ENCODE results near the gene RCVRN.

The RCVRN gene

DNA sequence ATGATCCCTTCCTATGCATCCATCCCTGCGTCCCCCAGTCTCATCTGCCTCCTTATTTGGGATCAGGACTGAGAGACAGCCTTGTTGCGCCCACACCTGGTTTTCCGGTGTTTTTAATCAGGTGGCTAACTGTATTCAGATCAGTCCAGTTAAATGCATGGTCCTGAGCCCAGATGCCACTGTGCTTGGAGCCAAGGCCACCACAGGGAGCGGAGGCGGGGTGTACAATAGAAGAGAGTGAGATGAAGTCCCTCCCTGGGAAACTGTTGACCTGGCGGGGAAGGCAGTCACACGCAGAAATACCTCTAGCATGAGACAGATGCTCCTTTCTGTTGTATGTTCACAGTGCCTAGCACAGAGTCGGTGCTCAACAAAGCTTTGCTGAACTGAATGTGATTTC lies 6.3 kb downstream of the RCVRN start:
- FAIRE-seq = no peak
- DNase-seq (ENCODE audit: low spot score) = no peak

DNA sequence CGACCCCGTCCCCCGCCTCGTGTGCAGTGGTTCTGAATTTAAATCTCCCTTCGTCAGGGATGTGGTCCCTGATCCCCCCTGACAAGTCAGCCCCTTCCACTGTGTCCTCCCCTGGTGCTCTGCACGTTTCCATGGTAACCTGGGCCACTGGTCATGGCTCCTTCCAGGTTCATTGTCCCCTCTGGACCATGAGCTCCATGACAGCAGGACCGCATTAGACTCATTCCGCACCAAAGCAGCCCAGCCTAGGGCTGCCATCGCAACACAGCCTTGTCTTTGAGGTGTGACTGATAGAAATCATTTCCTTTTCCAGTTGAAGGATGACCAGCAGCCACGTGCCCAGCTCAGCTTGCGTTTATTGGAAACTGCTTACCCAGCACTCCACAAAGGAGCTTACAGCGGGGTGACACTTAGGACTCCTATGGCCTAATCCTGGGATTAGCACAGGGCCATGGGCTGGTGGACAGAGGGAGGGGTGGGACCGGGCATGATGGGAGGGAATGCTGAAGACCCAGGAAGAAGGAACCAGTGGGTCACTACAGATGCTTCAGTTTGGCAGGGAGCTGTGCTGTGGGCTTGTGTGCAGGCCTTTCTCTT lies 7.6 kb downstream of the RCVRN start:
- FAIRE-seq = no peak

DNA sequence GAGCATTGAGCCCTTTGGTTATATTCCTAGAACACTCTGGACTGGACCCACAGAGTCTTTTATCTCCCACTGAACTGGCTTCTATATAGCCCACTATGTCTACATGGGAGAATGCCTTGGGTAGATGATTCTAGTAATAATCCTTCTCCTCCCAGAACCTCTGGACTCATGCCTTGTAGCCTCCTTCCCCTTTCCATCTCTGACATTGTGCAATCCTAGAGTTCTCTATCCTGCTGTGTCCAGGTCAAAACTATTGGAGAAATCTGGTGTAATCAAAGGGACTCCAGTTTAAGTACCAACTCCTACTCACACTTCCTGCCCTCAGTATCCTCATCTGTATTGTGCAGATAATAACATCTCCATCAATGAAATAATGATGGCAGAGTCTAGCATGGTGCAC lies 9.1 kb downstream of the RCVRN start:
- no peak for FAIRE-seq
- DNase-seq (ENCODE audit: low spot score) = no peak

More for the DNA sequence above, 7.6 kb downstream of the RCVRN start:
- DNase-seq (ENCODE audit: low spot score) = no peak

DNA sequence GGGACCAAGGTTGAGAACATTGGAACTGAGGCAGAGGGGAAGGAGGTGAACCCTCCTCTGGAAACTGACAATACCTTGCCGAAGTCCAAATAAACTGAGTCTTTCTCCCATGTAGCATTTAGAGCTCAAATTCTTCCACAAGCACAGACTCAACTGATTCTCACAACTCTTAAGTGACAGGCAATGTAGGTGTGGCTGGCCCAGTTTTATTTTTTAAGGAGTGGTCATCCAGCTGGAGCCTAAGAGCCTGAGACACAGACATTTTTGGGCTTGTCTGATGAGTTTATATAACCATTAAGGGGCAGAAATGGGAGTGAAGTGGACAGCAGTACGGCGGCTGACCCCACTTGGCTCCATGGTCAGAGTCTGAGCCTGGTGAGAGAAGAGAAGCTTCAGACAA lies 10.8 kb downstream of the RCVRN start:
- no peak for DNase-seq (ENCODE audit: low spot score)
- FAIRE-seq = no peak

DNA sequence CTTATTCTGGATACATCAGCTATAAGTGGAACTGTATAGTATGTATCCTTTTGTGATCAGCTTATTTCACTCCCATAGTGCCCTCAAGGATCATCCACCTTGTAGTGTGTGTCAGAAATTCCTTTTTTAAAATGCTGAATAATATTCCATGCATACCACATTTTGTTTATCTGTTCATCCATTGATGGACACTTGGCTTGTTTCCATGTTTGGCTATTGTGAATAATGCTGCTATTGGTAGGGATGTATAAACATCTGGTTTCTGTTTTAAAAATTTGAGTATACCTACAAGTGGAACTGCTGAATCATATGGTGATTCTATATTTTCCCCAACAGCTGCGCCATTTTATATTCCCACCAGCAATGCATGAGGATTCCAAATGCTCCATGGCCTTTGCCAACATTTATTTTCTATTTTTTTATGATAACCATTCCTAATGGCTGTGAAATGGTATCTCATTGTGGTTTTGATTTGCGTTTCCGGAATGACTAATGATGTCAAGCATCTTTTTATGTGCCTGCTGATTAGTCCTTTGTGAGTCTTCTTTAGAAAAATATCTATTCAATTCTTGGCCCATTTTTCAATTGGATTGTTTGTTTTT lies 11.6 kb downstream of the RCVRN start:
- DNase-seq (ENCODE audit: low spot score) (no peak), FAIRE-seq (no peak)

DNA sequence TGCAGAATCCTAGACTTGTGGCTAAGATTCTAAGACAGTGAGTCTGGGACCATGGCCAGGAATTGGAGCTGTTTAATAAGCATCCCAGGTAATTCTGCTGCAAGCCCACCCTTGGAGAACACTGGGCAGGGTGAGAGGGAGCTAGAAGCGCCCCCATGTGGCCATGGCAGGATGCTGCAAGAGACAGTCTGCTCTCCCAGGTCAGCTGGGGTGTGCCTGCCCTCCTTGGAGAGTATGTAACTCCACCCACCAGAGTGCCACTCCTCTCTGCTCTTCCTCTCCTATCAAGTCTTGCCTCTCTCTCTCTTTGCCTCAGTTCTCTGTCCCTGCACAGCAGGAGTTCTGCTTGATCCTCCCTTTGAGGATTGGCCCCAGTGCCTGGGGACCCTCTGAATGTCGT lies 14.9 kb downstream of the RCVRN start:
- DNase-seq (ENCODE audit: low spot score) (no peak), FAIRE-seq (no peak)

DNA sequence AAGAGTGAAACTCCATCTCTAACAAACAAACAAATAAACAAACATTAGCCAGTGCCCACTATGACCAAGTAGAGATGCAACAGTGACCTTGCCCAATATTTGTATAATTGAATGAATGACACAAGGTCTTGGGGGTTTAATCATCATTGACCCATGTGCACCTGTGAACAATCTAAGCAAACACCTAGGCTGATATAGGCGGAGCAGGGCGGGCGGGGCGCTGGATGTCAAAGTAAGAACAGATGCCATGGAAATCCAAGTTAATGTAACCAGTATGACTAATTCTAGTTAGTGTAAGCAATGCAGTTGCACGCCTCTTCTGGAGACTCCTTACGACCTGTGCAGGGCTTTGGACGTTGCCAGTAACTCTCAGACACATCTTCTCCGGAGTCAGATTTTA lies 17.6 kb downstream of the RCVRN start:
- DNase-seq (ENCODE audit: low spot score) (no peak), FAIRE-seq (no peak)

DNA sequence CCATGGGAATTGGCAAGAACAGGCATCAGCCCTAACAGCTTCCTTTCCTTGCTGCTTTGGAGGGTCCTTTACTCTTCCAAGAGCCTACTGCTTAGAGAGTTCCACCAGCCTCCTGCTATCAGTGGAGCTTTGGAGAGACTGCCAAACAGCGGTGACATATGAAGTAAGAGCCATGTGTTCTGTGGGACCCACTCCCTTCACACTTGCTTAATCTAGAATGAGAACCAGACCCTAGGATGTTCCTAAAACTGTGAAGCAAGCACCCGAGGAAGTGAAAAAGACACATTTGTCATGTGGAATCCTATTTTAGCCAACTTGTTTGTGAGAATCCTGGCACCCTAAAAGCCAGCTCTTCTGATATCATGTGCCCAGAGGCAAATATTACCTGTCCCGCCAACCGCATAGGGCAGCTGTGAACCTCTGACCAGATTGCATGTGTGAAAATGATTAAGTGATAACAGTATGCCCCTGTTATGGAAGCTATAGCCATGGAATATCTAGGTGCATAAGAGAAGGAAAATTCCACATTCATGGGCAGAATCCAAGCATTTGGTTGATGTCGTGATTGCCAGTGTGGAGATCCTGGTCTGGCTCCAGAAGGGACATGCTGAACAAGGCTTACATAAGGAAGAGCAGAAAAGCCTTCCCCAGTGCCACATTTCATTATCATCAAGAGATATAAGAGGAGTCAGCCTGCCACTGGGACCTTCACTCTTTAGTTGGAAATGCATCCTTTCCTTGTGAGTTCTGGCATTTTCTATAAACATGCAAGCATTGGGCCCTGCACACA lies 18.7 kb downstream of the RCVRN start:
- no peak for FAIRE-seq
- no peak for DNase-seq (ENCODE audit: low spot score)

DNA sequence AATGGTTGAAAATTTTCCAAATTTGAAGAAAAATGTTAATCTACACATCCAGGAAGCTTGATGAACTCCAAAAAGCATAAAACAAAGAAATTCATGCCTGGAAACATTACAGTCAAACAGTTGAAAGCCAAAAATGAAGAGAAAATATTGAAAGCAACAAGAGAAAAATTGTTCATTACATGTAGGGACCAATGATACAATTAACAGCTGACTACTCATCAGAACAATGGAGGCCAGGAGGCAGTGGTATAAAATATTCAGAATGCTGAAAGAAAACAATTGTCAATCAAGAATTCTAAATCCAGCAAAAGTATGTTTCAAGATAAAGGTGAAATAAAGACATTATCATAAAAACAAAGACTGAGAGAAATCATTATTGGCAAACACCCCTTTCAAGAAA lies 21.6 kb downstream of the RCVRN start:
- no peak for DNase-seq (ENCODE audit: low spot score)
- no peak for FAIRE-seq

DNA sequence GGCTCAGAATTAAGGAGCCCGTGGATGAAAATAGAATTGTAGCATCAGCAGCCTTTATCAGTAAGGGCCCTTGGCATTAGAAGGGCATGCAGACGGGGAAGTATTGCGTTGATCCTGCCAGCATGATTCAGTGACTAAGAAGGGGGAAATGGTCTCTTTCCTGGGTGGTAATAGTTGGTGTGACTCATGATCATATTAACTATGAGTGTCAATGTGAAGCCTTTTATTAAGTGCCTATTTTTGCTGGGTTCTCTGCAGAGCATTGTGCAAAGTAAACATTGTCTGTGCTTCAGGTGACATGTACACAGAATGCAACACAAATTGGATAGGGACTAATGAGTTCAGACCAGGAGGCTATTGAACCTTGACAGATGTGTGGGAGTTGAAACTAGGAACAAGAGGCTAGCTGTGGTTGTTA lies 24.5 kb downstream of the RCVRN start:
- DNase-seq (ENCODE audit: low spot score) = peak; percentile 60
- FAIRE-seq = no peak

DNA sequence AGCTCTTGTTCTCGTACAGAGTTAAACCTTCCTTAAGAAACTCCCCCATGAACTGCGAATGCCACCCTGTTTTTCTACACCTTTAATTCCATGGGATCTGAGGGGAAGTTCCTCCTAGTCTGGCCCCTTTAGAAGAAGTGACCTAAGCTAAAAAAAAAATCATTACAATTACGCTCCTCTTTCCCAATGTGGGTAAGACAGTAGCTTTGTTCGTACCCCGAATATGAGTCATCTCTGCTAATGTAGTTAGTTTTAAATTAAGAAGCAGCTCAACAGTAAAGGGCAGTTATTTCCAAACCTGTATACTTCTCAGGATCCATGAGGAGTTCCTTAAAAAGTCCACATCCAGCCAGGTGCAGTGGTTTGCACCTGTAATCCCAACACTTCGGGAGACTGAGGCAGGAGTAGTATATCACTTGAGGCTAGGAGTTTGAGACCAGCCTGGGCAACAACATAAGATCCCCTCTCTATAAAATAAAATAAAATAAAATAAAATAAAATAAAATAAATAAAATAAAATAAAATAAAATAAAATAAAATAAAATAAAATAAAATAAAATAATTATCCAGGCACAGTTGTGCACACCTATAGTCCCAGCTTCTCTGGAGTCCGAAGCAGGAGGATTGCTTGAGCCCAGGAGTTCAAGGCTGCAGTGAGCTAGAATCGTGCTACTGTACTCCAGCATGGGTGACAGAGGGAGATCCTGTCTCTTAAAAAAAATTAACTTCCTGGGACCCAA lies 26.1 kb downstream of the RCVRN start:
- FAIRE-seq (no peak), DNase-seq (ENCODE audit: low spot score) (peak; percentile 17)

DNA sequence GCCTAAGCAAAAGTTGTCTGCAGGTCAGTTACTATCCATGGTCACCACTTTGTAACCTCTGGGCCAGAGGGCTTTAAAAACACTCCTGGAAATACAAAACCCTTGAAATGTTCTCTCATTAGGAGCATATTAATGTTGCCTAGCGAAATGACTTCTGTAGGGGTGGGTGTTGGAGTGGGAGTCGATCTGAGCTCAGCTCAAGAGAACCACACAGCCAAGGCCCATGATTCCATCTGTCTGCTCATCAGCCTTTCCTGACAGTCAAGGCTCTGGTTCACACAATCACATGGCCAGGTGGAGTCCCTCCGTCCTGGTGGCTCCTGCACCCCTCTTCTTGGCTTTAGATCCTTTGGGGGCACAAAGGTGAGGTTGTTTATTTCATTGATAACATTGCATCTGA lies 26.7 kb downstream of the RCVRN start:
- DNase-seq (ENCODE audit: low spot score) (no peak), FAIRE-seq (no peak)

DNA sequence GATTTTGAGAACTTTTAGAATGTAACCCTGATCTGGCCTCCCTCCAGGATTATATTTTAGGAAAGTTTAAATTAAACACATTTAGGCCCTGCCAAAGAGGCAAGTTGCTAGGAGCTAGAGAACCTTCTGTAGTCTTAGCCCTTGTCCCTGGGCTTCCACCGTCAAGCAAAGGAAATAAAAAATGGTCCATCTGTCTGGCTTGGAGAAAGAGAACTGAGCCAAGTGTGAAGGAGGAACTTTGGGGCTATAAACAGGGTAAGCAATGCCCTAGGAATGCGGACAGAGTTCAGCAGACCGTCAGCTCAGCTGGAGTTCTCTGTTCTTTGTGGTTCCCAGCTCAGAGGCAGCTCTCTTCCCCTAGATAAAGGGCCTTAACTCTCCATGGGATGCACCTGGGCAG lies 29.6 kb downstream of the RCVRN start:
- FAIRE-seq (no peak), DNase-seq (ENCODE audit: low spot score) (peak; percentile 50)

DNA sequence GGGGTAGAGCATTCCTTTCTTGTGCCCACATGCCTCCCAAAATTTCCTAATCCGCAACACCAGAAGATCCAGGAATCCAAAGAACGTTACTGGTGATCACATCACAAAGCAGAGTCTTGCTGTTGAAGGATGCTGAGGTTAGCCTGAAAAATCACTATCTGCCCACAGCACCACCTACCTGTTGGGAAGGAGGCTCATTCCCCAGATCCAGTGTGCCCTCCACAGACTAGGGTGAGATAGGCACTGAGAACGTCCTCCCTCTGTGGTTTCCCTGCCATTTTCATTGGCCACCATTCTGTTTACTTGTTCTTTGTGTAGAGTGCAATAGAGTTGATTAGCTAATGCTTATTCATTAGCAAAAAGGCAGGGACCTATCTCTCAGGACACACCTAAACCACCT lies 30.3 kb downstream of the RCVRN start:
- no peak for DNase-seq (ENCODE audit: low spot score)
- FAIRE-seq = no peak

DNA sequence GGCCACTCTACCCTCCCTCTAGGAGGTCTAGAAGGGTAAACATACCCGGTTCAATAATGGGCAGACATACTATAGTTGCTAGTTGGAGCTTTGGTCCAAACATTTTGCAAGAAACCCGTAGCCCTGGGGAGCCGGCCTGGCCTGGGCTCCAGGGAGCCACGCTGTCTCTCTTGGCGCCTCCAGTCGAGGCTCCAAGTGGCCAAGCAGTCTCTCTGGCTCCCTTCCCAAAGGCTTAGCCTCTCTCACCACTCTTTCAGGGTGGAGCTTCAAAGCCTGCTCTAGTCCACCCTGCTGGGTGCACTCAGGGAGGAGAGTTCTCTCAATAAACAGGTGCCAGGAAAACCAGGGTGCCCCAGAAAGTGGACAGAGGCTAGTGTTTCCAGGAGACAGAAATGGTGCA lies 32.2 kb downstream of the RCVRN start:
- DNase-seq (ENCODE audit: low spot score) (no peak), FAIRE-seq (no peak)

DNA sequence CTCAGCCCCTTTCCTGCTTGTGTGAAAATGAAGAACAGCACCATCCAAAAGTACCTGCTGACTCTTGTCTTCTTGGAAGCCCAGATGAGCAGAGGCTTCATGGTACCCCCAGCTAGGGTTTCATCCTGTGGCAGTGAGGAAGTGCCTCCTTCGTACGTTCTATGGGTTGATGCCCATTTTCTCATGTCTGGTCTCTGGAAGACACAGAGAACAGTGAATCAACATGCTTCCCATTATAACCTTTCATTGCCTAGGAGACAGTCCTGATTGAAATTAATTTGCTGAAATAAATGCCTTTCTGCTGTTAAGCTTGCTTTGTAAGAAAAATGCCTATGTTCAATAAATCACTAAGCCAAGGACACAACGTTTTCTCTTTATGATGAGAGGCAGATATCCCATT lies 36.5 kb downstream of the RCVRN start:
- no peak for FAIRE-seq
- DNase-seq (ENCODE audit: low spot score) = no peak

DNA sequence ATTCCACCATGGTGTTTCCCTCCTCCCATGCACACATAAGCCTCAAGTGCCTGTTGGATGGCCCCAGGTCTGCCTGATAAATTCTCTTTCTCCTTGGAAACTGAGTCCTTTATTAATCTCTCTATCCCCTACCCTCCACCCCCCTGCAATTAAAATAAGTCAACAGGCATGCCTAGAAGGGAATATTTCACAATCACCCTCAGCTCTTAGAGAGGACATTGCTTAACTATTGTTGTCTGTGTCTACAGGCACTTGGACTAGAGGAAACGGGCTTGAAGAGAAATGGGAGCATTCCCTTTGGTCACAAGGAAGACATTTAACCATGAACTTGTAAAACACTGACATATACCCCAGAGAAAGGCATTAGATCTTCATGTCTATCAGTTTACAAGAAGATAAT lies 39.5 kb downstream of the RCVRN start:
- no peak for FAIRE-seq
- DNase-seq (ENCODE audit: low spot score) = no peak

DNA sequence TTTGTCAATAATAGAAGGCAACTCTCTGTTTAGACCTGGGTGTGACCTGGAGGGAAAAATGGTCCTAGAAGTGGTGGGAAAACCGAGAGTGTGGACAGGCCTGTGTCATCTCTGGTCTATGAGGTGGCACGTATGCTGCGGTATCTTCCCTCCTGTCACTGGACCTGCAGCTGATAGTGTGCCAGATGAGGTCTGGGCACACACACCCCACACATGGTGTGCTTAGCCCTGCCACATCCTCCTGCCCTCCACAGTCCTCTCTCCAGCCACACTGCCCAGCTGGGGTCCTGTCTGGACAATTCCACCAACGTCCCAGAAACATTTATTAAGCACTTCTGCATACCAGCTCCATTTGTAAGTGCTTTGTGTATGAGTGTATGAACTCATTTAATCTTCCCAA lies 42.1 kb downstream of the RCVRN start:
- DNase-seq (ENCODE audit: low spot score) = no peak
- FAIRE-seq = no peak

DNA sequence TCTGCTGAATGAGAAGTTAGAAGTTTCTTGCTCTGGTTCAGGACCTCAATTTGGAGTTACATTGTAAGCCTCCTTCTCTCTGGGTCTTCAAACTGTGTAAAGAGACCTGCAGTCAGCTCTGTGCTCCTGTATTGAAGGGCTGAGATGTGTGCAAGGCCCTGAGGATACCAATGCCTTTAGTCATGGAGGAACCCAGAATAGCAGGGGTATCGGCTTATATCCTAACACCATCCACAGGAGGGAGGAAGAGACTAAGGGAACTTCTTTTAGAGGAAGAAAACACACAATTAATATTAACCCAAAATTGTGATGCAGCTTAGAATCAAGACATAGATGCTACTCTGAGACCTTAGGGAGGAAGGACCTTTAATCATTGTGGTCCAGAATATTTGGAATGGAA lies 42.9 kb downstream of the RCVRN start:
- DNase-seq (ENCODE audit: low spot score) (no peak), FAIRE-seq (no peak)

DNA sequence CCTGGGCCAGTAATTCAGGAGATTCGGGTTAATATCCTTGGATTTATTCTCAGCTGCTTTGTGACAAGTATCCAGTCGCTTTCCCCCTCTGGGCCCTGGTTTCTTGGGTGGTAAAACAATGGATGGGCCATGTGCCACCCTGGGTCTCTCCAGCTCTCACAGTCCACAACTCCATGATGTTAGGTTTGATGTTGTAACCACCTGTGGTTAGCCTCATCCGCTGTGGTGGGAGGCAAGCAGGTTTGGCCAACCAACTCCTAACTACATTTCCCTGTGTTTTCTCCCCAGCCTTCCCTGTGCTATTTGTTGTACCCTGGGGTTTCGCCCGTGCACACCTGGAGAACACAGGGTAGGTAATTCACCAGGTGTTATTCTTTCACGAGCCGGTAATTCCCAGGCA lies 44.2 kb downstream of the RCVRN start:
- no peak for DNase-seq (ENCODE audit: low spot score)
- FAIRE-seq = no peak

DNA sequence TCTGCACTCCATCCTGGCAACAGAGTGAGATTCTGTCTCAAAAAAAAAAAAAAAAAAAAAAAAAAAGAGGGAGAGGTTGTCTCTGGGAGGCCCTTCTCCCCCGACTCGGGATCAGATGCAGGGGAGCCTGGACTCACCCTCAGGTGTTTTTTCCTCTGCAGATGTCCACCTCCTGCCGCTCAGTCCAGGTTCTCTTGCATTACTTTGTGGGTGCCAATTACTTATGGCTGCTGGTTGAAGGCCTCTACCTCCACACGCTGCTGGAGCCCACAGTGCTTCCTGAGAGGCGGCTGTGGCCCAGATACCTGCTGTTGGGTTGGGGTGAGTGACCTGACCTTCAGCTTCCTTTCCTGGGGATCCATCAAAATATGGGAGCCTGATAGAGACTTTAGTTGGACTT lies 45.3 kb downstream of the RCVRN start:
- FAIRE-seq (no peak), DNase-seq (ENCODE audit: low spot score) (no peak)

DNA sequence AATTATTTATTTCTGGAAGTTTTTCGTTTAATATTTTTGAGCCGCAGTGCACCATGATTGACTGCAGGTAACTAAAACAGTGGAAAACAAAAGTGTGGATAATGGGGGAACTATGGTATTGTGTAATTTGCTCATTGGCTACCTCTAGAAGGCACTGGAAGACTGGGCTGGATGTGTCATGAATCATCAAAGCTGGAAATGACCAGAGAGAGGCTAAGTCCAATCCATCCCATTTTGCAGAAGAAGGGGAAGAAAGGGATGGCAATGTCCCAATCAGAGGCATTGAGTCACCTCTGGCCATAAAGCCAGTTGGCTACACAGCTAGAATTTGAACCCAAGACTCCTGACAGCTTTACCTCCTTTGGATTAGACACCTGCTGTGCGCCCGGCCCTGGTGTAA lies 50.0 kb downstream of the RCVRN start:
- DNase-seq (ENCODE audit: low spot score) (no peak), FAIRE-seq (no peak)

Data from urothelium cell line (cell line).